Fibroblast of gingiva (primary cell): ENCODE measurements around the gene ULBP2.
A peak's percentile ranks its signal among the peaks of the same experiment; 100 is the strongest.
"Not testable (repeated sequence)": the region's sequence is repeated elsewhere in the genome, so short reads cannot be mapped to it uniquely, and the experiment has no call there.

Experiments
- DNase-seq: peaks from one replicate; pipeline ENCODE4 v3.0.0-alpha.2; 2011; ENCODE audit warnings: low read depth

The ULBP2 gene

DNA sequence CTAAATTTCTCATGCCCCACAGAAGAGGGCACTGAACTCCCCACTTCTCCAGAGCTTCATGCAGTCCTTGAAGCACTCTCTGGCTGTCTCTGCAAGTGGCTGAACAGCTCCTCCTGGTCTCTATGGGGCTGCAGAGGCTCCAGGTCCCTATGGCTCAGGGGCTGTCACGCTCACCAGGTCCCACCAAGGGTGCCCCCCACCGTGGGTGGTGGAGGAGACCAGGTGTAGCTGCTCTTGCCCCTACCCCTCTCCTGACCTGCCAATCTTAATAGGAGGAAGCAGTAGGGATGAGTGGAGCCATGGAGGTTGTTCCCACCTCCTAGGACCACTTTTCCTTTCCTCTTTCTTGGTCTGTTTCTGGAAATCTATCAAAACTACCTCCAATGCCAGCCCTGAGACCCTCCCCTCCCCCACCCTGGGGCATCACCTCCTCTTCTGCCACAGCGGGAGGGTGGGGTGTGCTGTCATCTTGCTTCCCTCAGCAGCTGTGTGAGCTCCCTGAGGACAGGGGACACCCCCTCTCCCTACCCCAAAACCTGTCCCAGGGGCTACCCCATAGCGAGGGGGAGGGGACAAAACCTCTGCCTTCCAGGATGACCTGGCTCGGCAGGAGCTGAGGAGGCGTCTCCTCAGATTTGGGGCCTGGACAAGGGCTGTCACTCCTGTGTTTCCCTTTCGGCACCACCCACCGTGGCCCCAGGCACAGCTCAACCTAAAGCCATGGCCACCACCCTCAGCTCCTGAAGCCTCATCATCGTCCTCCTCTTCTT is 31.9 kb upstream of the ULBP2 start:
- no peak for DNase-seq

DNA sequence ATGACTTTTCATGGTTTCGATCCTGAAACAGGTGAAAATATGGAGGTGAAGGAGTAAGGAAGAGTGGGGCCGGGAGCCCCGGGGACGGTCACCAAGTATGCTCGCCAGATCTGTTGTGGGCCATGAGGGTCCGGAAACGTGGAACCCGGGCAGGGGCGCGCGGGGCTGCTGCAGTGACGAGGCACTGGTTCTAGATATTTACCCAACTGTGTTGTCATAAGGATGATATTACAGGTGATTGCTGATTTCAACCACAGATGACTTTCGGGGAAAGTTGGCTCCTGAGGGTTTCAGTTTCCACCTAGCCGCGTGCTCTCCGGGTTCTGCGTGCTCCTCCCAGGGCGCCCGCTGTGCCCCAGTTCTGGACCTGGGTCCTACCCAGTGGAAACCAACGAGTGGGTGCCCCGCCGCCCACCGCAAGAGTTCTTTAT is 31.1 kb upstream of the ULBP2 start:
- no peak for DNase-seq

DNA sequence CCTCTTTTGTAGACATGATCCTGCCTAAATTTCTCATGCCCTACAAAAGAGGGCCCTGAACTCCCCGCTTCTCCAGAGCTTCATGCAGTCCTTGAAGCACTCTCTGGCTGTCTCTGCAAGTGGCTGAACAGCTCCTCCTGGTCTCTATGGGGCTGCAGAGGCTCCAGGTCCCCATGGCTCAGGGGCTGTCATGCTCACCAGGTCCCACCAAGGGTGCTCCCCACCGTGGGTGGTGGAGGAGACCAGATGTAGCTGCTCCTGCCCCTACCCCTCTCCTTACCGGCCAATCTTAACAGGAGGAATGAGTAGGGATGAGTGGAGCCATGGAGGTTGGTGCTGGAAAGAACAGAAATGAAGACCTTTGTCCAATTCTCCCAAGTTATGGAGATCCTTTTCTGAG is 29.1 kb upstream of the ULBP2 start:
- not testable (repeated sequence) for DNase-seq

DNA sequence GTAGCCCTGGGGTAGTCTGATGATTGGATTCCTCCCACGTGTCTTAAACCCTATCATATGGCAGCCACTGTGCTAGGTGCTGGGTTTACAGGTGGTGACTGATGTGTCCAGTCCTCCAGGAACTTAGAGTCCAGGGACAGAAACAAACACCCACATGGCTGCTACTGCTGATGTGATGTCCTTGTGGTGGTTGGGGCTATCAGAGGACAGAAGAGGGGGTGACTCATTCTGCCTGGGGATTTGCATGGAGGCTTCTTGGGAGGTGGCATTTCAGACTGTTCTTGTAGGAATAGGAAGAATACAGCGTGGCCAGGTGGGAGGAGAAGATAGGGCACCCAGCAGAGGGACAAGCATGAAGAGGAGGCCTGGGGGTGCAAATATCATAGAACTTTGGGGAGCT is 28.7 kb upstream of the ULBP2 start:
- DNase-seq: no peak

DNA sequence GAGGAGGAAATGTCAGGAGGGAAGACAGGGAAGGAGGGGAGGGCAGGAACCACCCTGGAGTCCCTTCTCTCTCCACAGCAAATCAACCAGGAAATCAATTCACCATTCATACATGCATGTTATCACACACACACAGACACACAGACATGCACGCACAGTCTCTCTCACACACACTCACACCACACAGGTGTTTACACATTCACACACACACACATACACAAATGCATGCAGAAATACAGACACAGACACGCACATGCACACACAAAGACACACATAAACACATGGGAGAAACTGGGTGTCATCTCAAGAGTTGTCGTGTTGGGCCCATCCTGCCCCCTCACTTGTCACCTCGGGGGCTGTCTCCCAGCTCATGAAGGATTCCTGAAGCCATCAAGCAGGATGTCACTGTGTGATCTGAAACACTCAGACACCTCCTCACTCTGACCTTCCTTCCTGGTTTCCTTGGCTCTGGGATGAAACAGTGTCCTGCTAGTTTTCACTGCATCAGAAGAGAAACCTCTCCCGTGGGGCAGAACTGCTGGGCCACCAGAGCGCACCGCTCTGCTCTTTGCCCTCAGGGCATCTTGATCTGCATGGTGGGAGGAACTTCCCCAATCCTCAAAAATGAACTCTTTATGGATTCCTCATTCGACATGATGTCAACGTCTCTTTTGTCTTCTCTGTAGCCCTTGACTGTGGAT is 28.1 kb upstream of the ULBP2 start:
- no peak for DNase-seq

GRCh38 chr6:149915970-149916865 is 25.6 kb upstream of the ULBP2 start:
- DNase-seq: no peak

GRCh38 chr6:149917679-149918078 is 24.1 kb upstream of the ULBP2 start:
- no peak for DNase-seq

- no peak for DNase-seq
Observed at GRCh38 chr6:149918151-149918905, 23.5 kb upstream of the ULBP2 start.

DNA sequence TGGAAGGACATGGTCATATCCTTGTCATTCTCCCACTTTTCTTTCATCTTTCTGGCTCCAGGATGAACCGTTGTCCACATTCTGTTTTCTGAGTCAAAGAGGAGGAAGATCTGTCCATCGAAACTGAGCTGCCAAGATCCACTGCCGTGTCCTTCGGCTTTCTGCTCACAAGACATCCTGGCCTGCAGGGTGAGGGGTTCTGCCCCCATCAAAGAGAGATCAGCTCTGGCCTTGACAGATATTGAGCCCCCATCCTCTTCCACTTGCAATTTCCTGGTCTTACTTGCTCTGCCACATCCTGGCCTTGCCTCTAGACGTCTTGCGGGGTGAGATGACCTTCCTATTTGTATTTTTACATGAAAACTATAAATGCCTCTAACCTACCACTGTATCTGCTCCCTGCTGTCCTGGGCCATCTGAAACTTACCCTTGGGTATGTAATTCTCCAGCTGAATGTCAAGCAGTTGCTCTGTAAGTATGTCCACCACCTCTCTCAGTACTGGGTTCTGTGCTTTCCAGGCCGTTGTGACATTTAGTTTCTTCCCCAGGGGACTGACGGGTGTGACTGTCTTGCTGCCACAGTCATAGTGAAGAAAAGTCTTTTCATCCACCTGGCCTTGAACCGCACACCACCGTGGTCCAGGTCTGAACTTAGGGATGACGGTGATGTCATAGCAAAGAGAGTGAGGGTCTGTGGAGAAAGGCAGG is 22.5 kb upstream of the ULBP2 start:
- not testable (repeated sequence) for DNase-seq

DNA sequence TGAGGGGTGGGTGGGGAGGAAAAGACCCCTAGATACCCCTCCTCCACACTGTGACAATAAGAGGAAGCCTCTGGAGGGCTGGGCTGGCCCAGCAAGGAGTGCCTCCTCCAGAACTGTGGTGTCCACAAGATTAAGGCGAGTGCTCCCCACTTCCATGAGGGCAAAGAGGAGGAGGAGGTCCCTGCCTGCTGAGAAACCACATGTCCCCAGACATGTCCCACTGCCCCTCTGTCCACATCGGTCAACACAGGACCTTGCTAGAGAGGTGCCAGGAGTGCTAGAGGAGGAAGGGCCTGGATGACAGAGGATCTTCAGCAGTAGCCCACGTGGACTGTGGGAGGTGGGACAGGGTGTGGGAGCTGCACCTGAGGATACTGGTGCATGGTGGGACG is 22.0 kb upstream of the ULBP2 start:
- DNase-seq: no peak

DNA sequence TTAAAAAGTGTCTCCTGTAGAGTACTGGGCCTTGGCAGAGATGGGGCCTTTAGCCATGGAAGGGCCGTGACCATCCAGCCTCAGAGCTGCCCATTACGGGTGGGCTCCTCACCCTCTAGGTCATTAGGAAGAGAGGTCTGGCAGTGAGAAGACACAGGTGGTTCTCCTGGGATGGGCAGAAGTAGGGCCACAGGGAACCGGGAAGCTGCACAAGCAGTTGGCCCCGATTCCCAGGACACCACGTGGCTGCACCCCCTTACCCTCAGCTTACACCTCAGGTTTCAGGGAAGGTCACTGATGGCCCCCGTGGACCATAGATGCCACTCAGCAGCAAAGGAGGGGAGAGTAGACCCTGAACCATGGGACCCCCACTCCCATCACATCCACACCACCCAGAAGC is 20.5 kb upstream of the ULBP2 start:
- no peak for DNase-seq

DNA sequence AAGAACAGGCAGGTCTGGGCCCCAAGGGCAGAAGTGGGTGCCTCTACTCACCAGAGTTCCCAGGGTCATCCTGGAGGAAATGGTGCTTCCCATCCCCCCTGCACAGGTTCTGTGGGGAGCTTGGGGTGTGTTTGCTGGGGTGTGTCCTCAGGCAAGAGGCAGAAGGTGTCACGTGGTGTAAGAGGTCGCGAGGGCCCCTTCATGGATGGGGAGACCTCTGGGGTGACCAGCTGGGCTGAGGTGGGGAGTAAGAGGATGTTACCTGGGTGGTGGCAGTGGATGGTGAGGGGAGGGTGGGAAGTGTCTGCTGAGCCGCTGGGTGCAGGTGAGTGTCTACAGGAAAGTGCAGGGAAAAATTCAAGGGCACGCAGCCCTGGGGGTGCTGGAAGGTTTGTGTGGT is 19.7 kb upstream of the ULBP2 start:
- not testable (repeated sequence) for DNase-seq

DNA sequence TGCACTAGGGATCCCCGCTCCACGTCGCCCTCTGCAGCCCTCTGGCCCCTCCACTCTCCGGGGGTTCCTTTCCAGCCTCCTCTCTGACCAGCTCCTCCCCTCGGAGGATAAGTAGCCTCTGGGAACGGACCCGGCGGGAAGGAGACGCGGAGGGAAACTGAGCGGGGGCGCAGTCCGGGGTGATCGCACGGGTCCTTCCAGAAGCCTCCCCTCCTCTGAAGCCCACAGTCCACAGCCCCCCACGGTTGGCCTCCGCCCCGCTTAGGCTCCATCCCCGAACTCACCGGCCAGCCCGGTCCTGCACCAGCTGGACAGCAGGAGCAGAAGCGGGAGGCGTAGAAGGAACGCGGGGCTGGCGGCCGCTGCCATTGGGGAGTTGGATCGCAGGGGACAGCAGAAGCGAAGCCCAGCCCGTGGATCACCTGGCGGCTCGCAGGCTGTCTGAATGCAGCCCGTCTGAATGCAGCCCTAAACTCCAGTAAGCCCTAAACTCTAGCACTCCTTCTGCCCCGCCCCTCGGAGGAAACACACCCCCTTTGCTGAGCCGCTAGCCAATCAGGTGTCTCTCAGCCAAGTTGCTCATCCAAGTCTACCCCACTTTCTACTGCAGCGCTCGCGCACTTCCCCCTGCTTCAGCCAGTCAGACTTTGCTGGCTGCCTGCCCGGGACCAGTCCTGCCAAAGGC is 19.0 kb upstream of the ULBP2 start, which contains the start of gene RAET1G:
TSS of gene RAET1G (minus strand) at position 480 of the 685 bp plus-strand sequence. CDS start at position 369, 111 bp downstream.
- peak; percentile 90 for DNase-seq

GRCh38 chr6:149923327-149923986 is 18.4 kb upstream of the ULBP2 start:
- DNase-seq: no peak

DNA sequence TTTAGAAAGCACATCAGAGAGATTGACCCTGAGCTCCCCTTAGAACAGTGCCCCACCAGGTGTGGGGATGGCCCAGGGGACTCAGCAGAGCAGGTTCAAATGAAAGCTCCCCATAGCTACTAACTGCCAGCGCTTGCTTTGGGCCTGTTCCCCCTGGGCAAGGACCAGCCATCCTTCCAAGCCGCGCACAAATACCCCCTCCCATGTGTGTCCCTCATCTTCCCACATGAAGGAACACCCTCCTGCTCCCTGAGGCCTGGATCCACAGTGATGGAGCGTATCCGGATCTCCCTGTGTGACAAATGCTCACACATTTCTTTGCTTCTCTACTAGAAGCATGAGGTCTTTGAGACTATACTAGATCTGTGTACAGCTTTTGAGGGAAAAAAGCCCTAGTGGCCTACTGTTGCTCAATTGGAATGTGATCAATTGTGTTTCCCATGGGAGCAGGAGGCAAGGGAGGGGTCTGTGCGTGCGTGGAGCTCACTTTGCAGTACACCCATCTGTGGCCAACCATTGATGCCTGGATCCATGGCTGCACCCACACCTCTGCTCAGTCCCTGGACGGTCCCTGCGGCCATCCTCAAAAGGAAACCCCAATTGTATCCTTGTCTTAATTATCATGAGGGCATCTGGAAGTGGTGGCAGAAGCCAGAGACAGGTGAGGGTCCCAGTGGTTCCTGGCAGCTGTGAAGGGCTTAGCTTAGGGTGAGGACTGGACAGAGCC is 17.4 kb upstream of the ULBP2 start:
- no peak for DNase-seq

- DNase-seq: no peak
Observed at GRCh38 chr6:149924933-149925252, 16.9 kb upstream of the ULBP2 start.

DNA sequence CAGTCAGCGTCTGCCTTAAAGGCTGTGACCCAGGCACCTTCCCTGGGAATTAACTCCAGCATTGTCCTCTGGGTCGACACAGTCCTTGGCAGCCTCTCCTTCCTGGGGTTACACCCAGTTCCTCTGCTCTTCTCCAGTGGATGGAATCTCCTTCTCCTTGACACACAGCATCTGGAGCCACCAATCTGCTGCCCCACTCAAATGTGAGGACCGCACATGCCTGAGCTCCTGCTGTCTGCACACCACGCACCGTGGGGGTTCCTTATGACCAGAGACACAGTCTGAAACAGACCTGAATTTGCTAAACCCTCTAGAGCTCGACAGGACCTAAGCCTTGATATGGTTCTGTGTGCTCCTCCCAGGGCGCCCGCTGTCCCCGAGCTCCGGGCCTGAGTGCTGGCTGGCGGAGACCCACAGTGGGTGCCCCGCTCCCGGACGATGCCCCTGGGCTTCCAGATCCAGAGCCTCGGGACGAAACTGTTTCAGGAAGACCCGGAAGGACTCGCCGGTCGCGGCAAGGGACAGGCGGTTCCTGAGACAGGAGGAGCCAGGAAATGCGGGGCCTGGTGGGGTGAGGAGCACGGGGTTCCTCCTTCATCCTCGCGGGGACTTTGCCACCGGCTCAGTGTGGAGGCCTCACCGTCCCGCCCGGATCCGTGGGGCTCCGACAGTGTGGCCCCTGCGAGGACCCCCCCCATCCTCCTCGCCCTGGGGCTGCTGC is 16.4 kb upstream of the ULBP2 start:
- DNase-seq: peak; percentile 20

GRCh38 chr6:149925974-149926777 is 15.6 kb upstream of the ULBP2 start:
- peak; percentile 70 for DNase-seq
